ENCODE measurements around the gene TSPAN9.

The TSPAN9 gene

DNA sequence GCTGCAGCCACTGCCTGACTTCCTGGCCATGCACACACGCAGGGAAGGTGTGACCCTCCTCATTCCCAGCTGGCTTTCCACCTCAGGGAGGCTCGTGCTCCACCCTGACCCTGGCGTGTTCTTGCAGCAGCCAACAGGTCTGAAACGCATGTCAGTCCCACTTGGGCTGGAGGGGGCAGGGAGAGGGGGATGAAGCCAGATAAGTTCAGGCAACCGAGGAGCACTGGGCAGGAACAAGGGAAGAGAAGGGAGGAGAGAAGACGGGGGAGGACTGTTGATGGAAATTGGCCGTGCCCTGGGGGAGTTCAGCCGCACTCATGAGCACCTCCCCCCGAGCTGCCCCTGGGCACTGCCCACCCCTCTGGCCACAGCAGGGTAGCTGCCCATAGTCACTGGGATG, 231.4 kb downstream of the TSPAN9 start:
- Mint-ChIP-seq H3K4me1 (no peaks in the 10 kb centered on the region), H3K9me3 (no peaks in the 10 kb centered on the region), H3K27me3 (peaks cover 3% of the 10 kb centered on the region), H3K36me3 (no peaks in the 10 kb centered on the region), H3K27ac (no peak overlapping the region), H3K4me3 (no peak overlapping the region)

DNA sequence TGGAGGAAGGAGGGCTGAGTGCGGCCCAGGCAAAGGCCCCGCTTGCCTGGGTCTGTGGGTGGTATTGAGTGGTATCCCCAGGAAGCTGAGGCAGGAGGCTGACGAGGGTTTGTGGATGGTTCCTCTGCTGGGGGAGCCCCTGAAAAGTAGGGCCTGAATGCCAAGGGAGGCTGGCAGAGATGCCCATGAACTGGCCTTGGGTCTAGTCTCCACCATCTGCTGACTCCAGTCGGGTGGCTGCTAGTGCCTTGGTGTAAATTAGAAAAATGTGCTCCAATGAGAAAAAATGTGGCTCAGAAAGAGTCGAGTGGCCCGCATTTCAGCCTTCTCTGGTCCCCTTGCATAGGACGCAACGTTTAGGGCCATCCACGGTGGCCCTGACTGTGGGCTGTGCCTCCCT, 232.6 kb downstream of the TSPAN9 start:
- Mint-ChIP-seq H3K4me1 (no peaks in the 10 kb centered on the region), H3K27me3 (peaks cover 3% of the 10 kb centered on the region), H3K4me3 (no peak overlapping the region), H3K27ac (no peak overlapping the region), H3K9me3 (no peaks in the 10 kb centered on the region), H3K36me3 (no peaks in the 10 kb centered on the region)

DNA sequence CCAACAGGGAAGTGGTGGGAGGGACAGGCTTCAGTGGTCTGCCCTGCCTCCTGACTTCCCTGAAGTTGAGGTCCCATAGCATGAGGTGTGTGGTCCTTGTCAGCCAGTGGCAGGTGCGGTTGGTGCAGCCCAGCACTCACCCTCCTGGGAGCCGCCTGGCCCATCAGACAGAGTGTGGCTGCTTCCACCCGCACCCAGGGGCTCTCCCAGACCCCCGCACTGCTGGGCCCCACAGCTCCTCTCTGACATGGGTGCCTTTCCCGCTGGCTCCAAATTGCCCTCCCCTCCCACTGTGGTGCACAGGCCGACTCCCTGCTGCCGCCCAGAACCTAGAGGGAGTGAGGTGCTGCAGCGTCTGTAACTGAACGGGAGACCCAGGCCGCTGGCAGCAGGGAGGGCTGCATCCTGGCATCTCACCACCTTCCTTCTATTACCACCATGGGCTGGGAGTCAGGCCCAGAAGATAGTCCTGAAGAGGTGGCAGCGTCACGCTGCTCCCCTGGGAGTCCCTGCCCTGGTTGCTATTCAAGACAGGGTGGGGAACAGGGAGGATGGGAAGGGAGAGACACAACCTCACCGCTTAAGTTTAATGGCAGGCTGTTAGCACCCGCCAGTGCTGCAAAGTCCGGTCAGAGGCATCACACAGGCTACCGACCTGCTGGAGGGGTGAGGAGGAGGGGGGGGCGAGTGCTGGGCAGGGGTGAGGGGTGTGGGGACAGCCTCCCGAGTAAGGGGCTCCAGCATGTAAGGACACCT, 233.3 kb downstream of the TSPAN9 start:
- Mint-ChIP-seq H3K27ac (no peak overlapping the region), H3K9me3 (no peaks in the 10 kb centered on the region), H3K4me1 (no peaks in the 10 kb centered on the region), H3K4me3 (no peak overlapping the region), H3K36me3 (no peaks in the 10 kb centered on the region), H3K27me3 (peaks cover 3% of the 10 kb centered on the region)

DNA sequence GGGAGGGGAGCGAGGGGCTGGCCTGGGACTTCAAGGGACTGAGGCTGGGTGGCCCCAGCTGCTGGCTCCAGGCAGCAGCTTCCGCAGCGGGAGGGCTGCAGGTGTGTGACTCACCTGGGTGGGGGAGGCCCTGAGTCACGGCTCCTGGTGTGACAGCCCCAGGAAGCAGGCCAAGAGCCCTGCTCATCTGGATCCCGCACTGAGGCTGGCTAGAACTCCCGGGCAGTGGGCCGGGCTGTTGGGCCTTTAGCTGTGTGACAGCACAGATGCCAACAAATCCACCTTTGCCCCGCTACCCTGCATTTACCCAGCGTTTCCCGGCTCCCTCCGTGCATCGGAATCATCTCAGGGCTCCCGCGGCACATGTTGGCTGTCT, 233.8 kb downstream of the TSPAN9 start:
- Mint-ChIP-seq H3K9me3 (no peaks in the 10 kb centered on the region), H3K27me3 (peaks cover 5% of the 10 kb centered on the region), H3K4me3 (no peak overlapping the region), H3K36me3 (no peaks in the 10 kb centered on the region), H3K4me1 (no peaks in the 10 kb centered on the region), H3K27ac (no peak overlapping the region)

DNA sequence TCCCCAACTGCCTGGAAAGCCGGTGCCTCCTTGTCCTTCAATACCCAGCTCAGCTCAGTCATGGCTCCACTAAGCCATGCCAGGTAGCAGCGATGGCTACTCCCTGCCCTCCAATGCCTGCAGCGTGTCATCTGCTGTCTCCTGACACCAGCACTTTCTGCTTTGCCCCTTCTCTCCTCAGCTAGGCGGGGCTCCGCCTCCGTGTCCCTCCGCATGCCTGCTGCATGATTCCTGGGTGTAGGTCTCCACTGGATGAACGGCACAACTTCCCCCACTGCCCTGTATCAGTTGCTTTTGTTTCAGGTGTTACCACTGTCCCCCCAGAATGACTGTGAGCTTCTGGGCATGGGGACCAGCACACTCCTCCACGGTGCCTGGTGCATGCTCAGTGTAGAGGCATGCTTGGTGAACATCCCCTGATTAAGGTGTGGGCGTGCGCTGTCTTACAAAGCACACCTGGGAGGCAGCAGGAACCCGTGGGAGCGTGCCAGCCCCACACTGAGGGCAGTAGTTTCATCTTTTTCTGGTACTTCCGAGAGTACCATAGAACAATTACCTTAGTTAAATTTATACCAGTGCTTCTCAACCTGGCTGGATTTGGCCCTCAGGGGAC, 234.4 kb downstream of the TSPAN9 start:
- H3K36me3 Mint-ChIP-seq: no peaks in the 10 kb centered on the region
- peaks cover 5% of the 10 kb centered on the region for H3K27me3 Mint-ChIP-seq
- H3K4me1 Mint-ChIP-seq: no peaks in the 10 kb centered on the region
- no peaks in the 10 kb centered on the region for H3K9me3 Mint-ChIP-seq
- H3K27ac Mint-ChIP-seq: no peak overlapping the region
- H3K4me3 Mint-ChIP-seq: no peak overlapping the region

DNA sequence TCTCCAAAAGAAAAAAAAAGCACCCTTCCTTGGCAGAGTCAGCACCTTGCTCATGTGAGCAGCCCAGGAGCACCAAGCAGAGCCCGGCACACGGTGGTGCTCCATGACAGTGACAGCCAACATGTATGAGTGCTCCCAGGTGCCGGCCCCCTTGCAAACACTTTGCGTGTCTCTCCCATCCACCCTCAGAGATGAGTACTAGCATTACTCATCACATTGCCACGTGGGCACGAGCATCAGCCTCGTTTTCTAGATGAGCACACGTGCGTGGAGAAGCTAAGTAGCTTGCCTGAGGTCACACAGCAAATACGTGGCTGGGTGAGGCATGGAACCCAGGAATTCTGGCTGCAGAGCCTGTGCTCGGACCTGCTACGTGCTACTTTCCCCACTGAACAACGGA, 235.9 kb downstream of the TSPAN9 start:
- Mint-ChIP-seq H3K36me3 (no peaks in the 10 kb centered on the region), H3K4me1 (no peaks in the 10 kb centered on the region), H3K4me3 (no peak overlapping the region), H3K27ac (no peak overlapping the region), H3K9me3 (no peaks in the 10 kb centered on the region), H3K27me3 (peaks cover 4% of the 10 kb centered on the region)

DNA sequence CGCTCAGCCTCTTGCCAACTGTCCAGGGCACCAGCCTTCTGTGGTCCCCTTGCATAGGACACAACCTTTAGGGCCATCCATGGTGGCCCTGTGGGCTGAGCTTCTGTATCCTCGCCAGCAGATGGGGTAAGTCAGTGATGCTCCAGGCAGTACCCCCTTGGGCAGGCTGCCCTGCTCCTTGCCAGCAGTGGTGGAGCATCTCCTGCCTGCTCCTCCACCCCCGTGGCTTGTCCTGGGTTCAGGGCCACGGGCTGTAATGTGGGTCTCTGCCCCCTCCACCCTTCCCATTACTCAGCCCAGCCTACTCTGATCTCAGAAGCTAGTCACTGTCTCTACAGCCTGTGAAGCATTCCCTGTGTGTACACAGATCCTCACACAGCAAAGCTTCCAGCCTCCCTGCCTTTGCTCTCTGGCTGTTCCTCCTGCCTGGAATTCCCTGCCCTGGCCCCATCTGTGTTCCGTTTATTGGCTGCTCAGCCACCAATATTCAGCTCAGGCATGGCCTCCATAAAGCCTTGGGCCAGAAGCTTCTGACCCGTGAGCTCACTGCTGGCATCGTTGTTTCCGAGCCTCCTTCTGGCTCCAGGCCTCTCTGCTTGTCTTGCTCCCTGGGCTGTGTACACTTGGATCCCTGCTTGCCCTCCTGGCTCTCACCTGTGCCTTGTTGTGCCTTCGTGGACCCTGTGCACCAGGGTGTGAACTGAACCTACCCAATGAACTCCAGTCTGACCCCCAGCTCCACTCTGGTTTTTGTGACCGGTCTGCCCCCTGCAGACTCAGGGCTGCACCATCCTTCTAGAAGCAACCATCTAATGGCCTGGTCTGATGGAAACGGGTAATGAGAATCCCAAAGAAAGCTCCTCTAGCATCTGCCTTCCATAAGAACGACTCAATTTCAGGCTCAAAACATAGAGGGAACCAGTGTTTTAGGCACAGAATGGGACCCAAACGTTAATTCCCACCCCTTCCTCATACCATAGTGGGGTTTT, 236.8 kb downstream of the TSPAN9 start:
- H3K36me3 Mint-ChIP-seq: no peaks in the 10 kb centered on the region
- H3K4me3 Mint-ChIP-seq: no peak overlapping the region
- no peak overlapping the region for H3K27ac Mint-ChIP-seq
- H3K4me1 Mint-ChIP-seq: no peaks in the 10 kb centered on the region
- peaks cover 2% of the 10 kb centered on the region for H3K27me3 Mint-ChIP-seq
- H3K9me3 Mint-ChIP-seq: no peaks in the 10 kb centered on the region

DNA sequence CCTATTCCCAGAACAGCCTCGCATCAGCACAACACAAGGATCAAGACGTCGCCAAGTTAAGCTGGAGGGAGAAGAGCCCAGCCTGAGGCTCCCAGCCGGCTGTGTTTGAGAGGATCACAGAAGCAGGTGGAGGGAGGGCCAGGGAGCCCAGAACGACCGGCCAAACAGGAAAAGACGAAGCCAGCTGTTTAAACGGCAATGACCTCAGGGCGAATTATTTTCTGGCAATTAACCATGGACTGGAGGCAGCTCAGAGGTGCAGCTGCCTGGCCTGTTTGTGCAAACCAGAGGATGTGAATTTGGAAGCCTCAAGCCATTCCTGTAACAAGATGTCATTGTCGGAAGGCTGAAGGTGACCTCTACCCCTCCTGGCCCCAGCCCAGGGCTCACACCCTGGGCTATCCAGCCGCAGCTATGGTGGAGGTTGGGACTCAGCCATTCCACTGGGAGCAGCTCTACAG, 238.1 kb downstream of the TSPAN9 start:
- no peak overlapping the region for H3K27ac Mint-ChIP-seq
- no peaks in the 10 kb centered on the region for H3K9me3 Mint-ChIP-seq
- H3K4me3 Mint-ChIP-seq: no peak overlapping the region
- H3K27me3 Mint-ChIP-seq: peaks cover 2% of the 10 kb centered on the region
- H3K36me3 Mint-ChIP-seq: no peaks in the 10 kb centered on the region
- H3K4me1 Mint-ChIP-seq: no peaks in the 10 kb centered on the region

DNA sequence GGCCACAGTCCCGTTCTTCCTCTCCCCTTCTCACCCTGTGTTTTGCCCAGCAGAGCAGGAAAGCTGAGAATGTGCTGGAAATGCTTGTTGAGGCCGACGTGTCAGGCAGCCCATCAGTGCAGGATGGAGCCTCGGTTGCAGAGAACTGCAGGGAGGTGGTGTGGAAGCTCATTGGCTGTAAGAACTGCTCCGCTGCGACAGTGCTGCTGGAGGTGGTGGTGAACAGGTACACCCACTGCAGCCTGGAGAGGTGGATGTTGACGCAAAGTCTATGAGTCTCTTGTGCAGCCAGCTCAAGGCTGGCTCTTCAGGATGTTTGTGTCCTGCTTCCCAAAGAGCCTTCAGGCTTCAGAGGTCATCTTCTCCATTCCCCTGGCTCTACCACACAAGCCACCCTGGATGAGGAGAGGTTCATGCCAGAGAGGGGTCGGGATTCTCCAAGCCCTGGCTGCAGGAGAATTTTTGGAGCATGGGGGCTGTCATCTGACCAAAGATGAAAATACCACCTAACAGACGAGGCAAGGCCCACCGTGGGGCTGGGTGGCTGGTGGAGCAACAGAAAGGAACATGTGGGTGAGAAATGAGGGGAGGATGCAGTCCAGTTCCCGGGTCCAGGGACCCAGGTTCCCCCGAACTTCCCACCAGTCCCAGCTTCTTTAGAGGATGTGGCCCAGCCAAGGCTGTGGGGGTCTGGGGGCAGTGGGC, 239.7 kb downstream of the TSPAN9 start:
- no peaks in the 10 kb centered on the region for H3K4me1 Mint-ChIP-seq
- no peak overlapping the region for H3K27ac Mint-ChIP-seq
- H3K27me3 Mint-ChIP-seq: peaks cover 2% of the 10 kb centered on the region
- H3K4me3 Mint-ChIP-seq: no peak overlapping the region
- H3K36me3 Mint-ChIP-seq: no peaks in the 10 kb centered on the region
- H3K9me3 Mint-ChIP-seq: no peaks in the 10 kb centered on the region

DNA sequence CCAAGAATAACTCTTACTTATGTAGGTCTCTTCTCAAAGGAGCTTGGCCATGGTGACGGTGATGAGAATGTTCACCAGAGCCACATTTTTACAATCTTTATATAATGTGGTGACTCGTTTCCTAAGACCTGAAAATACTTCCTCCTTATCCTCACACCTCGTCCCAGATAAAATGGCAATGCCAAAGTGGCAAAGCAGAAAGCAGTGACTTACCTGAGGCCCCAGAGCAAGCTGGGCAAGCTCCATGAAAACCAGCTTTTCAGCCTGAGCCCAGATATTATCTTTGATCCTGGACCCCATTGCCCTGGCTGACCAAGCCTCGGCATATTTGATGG, 240.3 kb downstream of the TSPAN9 start:
- no peaks in the 10 kb centered on the region for H3K9me3 Mint-ChIP-seq
- peaks cover 2% of the 10 kb centered on the region for H3K27me3 Mint-ChIP-seq
- no peaks in the 10 kb centered on the region for H3K4me1 Mint-ChIP-seq
- H3K4me3 Mint-ChIP-seq: no peak overlapping the region
- no peak overlapping the region for H3K27ac Mint-ChIP-seq
- no peaks in the 10 kb centered on the region for H3K36me3 Mint-ChIP-seq

DNA sequence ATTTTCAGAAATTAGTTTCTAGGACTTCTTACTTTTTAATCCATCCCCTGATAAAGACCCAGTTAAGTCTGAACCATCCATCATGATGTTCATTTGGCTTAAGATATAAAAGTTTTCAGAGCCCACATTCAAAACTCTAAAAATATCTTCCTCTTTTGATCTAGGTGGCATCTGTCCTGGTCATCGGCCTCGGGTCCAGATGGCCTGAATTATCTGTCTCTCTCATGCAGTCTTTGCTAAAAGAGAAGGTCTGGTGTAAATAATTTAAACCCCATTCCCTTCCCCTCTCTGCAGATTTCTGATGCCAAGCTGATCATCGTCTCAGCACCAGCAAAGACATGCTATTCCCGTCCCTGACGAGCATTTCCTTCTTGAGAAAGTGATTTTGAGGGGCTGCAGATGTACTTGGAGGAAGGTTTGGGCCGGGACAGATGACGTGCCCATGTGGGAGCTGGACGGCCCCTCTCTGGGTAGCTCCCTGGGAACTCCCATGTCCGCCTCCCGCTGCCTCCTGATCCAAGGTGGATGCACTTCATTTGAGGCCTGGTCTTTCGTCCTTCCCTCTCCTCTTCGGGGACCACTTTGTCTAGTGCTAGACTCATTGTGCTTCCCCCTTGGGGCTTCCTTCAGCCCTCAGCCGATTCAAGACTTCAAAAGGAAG, 240.8 kb downstream of the TSPAN9 start:
- Mint-ChIP-seq H3K9me3 (no peaks in the 10 kb centered on the region), H3K27ac (no peak overlapping the region), H3K27me3 (peaks cover 2% of the 10 kb centered on the region), H3K36me3 (no peaks in the 10 kb centered on the region), H3K4me1 (no peaks in the 10 kb centered on the region), H3K4me3 (no peak overlapping the region)

DNA sequence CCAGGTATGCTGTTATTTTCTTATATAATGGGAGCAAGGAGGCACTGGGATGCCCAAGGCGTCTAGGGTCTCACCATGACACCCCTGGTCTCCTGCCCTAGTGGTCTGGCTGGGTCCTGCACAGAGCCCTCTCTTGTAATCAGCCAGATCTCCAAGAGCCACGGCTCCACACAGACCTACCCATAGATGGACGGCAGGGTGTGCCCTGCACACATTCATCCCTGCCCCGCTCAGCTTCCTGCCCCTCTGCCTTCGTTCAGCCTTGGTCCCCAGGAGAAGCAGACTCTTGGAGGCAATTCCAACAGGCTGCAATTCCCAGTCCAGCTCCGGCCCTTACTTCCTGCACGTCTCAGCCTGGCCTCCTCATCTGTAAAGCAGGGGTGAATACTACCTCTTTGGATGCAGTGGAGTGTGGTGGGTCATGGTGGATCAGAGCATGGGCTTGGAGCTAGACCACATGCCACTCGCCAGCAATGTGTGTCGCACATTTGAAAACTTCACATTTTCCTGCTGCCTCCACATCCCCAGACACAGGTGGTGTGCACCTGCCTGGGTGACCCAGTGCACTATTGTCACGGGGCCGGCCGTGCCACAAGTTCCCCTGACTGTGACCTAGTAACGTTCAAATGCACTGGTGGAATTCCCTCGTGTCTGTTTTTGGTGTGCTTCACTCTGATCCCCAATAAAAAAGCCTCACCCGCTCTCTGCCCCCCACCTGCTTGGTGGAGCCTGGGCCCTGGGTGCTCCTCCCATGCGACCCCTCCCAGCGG, 242.7 kb downstream of the TSPAN9 start:
- Mint-ChIP-seq H3K36me3 (no peaks in the 10 kb centered on the region), H3K9me3 (no peaks in the 10 kb centered on the region), H3K4me1 (no peaks in the 10 kb centered on the region), H3K4me3 (no peak overlapping the region), H3K27me3 (peaks cover 2% of the 10 kb centered on the region), H3K27ac (no peak overlapping the region)

DNA sequence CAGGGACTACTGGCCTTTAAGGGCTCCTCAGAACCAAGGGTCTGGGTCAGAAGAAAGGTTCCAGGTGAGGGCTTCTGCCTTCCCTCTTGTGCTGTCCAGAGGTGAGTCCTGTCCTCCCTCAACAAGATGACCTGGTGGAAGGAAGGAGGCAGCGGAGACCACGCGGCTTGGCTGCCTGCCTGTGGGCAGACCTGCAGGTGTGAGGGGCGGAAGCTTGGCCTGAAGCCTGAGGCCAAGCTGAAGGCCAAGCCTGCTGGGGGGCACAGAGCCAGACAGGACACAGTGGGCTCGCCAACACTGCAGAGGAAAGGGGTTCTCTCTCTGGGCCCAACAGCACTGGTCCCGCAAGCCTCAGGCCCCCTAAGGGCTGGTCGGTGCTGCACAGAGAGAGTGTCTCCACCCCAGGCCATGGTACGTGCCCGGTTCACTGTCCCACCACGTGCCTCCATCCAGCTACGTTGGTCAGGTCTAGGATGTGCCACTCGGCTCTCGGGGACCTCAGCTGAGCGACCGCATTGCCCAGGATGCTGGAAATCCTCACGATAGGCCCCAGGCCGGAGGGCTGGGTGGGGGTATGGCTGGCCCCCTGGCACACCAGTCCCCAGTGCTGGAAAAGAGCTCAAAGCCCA, 243.8 kb downstream of the TSPAN9 start:
- Mint-ChIP-seq H3K4me1 (no peaks in the 10 kb centered on the region), H3K9me3 (no peaks in the 10 kb centered on the region), H3K27ac (no peak overlapping the region), H3K27me3 (no peaks in the 10 kb centered on the region), H3K36me3 (no peaks in the 10 kb centered on the region), H3K4me3 (no peak overlapping the region)

DNA sequence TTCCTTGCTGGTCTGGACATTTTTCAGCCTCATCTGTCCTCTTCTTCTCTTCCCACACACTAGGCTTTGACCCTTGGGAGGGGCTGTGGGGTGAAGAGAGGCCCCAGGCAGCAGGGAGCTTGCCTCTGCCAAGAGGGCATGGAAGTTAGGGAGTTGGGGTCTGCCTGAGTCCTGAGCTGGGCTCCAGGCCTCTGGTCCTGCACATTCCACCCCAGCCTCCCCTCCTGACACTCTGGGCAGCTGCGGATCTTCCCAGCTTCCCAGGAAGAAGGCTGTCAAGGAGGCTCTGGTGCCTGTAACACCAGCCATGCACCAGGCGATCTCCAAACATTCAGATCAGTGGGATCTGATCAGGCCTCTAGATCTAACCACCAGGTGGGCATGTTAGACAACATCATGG, 244.7 kb downstream of the TSPAN9 start:
- no peaks in the 10 kb centered on the region for H3K4me1 Mint-ChIP-seq
- H3K36me3 Mint-ChIP-seq: no peaks in the 10 kb centered on the region
- no peaks in the 10 kb centered on the region for H3K9me3 Mint-ChIP-seq
- no peaks in the 10 kb centered on the region for H3K27me3 Mint-ChIP-seq
- no peak overlapping the region for H3K27ac Mint-ChIP-seq
- no peak overlapping the region for H3K4me3 Mint-ChIP-seq
